ENCODE data around the gene CMSS1. TPM values are rescaled to one million over a fixed set of nuclear protein-coding genes. Genes with fewer than 3 reads are reported as not detected.
A peak's percentile ranks its signal among the peaks of the same experiment; 100 is the strongest.

Gene CMSS1
- total and polyA plus RNA-seq, 2 of the 13 experiments (the other 11 are each of a cell fraction or from before 2014, with no cell fraction given) = 6.4 to 48.7 TPM

- FAIRE-seq (peak; percentile 58), ATAC-seq (peak; percentile 99), DNase-seq (ENCODE audit: low spot score) (peak; percentile 80)
- intact Hi-C loops (cut with micrococcal nuclease; ENCODE audit: unreplicated experiment) (no loop called here), in situ Hi-C loops (cut with HindIII; ENCODE audit: extremely low pct_ligation_motif_present, low pct_unique_long_range_greater_than_20kb) (no loop called here)
- H3K27me3 ChIP-seq (ENCODE audit: control insufficient read depth in 1 of 2, insufficient read depth in 2 of 2, low read length in 2 of 2) = no peaks in the 10 kb centered on the region
- H3K9me3 ChIP-seq (ENCODE audit: low read length) = no peaks in the 10 kb centered on the region
- 37% methylated on average over 6 of the region's 6 CpGs for WGBS (ENCODE audit: low lambda C conversion rate)
- H3K9ac ChIP-seq (ENCODE audit: insufficient read depth, low read depth, low read length) = peak overlapping the region; percentile 51
- peaks cover 52% of the 10 kb centered on the region for H3K4me1 ChIP-seq (ENCODE audit: insufficient read depth, low read length)
- BruUV-seq (replicated peaks) = no TSS peak
- H2AFZ ChIP-seq (ENCODE audit: low read length) = peak overlapping the region; percentile 67
- peak overlapping the region; percentile 84 for H3K27ac ChIP-seq (ENCODE audit: extremely low read length, insufficient read depth, low read length)
- H3K4me3 ChIP-seq (replicated peaks in 1 of 3; ENCODE audit: insufficient read depth in 1 of 3, low read depth in 2 of 3, low read length in 3 of 3) = peak overlapping the region in 1 of 3 experiments; percentile 29; a peak in 1 of 6 replicates
- H4K20me1 ChIP-seq (ENCODE audit: insufficient read depth, low read length) = no peaks in the 10 kb centered on the region
- ChIA-PET POLR2A (interaction anchor here (1.0 to 1.9 kb wide), 4 partner anchors 8 to 162 kb away, joined by 4 to 14 read pairs (median 6); partner anchors contain the start of gene TBC1D23), CTCF (ENCODE audit: low intra/inter-chr PET ratio, low total read pairs) (no interaction called here)
- H3K4me2 ChIP-seq (ENCODE audit: low read depth, low read length) = peak overlapping the region; percentile 66
- H3K79me2 ChIP-seq (ENCODE audit: insufficient read depth, low read length) = no peaks in the 10 kb centered on the region
- no peaks in the 10 kb centered on the region for H3K36me3 ChIP-seq (replicated peaks in 1 of 2; ENCODE audit: control insufficient read depth in 1 of 2, insufficient read depth in 2 of 2, low read length in 2 of 2)
- TF ChIP-seq ZNF879 (CRISPR knock-in tag; IDR thresholded peaks at IDR 0.05) (no peak), NFIC (IDR thresholded peaks at IDR 0.05; ENCODE audit: low read length) (peak; percentile 54; the same call in 1 of the 2 replicates), FOXO1 (CRISPR knock-in tag; IDR thresholded peaks at IDR 0.05) (peak; percentile 83; the same call in 1 of the 2 replicates), NFE2L1 (CRISPR knock-in tag; IDR thresholded peaks at IDR 0.05; ENCODE audit: borderline replicate concordance) (no peak), CENPT (CRISPR knock-in tag; IDR thresholded peaks at IDR 0.05; ENCODE audit: low read depth) (no peak), FOXJ3 (CRISPR knock-in tag; IDR thresholded peaks at IDR 0.05; ENCODE audit: borderline replicate concordance) (peak; percentile 24; the same call in 1 of the 2 replicates), ZNF776 (CRISPR knock-in tag; IDR thresholded peaks at IDR 0.05) (no peak), SMARCE1 (IDR thresholded peaks at IDR 0.05; ENCODE audit: borderline replicate concordance) (no peak), ZNF430 (CRISPR knock-in tag; IDR thresholded peaks at IDR 0.05) (0 out of 2 replicates have a peak, but pooled peaks have one; percentile 49), HOXA7 (CRISPR knock-in tag; IDR thresholded peaks at IDR 0.05) (no peak), ZSCAN20 (CRISPR knock-in tag; IDR thresholded peaks at IDR 0.05; ENCODE audit: borderline replicate concordance) (no peak), ONECUT2 (CRISPR knock-in tag; IDR thresholded peaks at IDR 0.05) (no peak), SRY (CRISPR knock-in tag; IDR thresholded peaks at IDR 0.05) (no peak), HNRNPH1 (optimal IDR thresholded peaks at IDR 0.05; ENCODE audit: low read depth, low read length) (no peak), MEF2D (CRISPR knock-in tag; IDR thresholded peaks at IDR 0.05) (peak; percentile 99), NAIF1 (CRISPR knock-in tag; IDR thresholded peaks at IDR 0.05; ENCODE audit: borderline replicate concordance) (no peak), ZFP41 (CRISPR knock-in tag; IDR thresholded peaks at IDR 0.05; ENCODE audit: borderline replicate concordance) (no peak), THYN1 (CRISPR knock-in tag; IDR thresholded peaks at IDR 0.05; ENCODE audit: borderline replicate concordance, low read depth) (no peak), ZNF33B (CRISPR knock-in tag; IDR thresholded peaks at IDR 0.05) (no peak)
- TF ChIP-seq, protein P1, sequence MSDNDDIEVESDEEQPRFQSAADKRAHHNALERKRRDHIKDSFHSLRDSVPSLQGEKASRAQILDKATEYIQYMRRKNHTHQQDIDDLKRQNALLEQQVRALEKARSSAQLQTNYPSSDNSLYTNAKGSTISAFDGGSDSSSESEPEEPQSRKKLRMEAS (IDR thresholded peaks at IDR 0.05) = no peak
- TF ChIP-seq, protein P2, sequence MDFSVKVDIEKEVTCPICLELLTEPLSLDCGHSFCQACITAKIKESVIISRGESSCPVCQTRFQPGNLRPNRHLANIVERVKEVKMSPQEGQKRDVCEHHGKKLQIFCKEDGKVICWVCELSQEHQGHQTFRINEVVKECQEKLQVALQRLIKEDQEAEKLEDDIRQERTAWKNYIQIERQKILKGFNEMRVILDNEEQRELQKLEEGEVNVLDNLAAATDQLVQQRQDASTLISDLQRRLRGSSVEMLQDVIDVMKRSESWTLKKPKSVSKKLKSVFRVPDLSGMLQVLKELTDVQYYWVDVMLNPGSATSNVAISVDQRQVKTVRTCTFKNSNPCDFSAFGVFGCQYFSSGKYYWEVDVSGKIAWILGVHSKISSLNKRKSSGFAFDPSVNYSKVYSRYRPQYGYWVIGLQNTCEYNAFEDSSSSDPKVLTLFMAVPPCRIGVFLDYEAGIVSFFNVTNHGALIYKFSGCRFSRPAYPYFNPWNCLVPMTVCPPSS (IDR thresholded peaks at IDR 0.05) = no peak
- TF ChIP-seq, protein P3, sequence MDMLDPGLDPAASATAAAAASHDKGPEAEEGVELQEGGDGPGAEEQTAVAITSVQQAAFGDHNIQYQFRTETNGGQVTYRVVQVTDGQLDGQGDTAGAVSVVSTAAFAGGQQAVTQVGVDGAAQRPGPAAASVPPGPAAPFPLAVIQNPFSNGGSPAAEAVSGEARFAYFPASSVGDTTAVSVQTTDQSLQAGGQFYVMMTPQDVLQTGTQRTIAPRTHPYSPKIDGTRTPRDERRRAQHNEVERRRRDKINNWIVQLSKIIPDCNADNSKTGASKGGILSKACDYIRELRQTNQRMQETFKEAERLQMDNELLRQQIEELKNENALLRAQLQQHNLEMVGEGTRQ (IDR thresholded peaks at IDR 0.05; ENCODE audit: low read depth, low read length) = no peak
- TF ChIP-seq, protein P3 (CRISPR knock-in tag; IDR thresholded peaks at IDR 0.05; ENCODE audit: borderline replicate concordance) = no peak
These were observed 280.5 kb downstream of the CMSS1 start for GRCh38 chr3:100097919-100098783.

Measured in HepG2 (cell line).